HFF-Myc (cell line): Measurements from ENCODE around the gene CAPZA3.
A peak's percentile ranks its signal among the peaks of the same experiment; 100 is the strongest.
"Not testable (repeated sequence)": the region's sequence is repeated elsewhere in the genome, so short reads cannot be mapped to it uniquely, and the experiment has no call there.

ENCODE experiments used
- DNase-seq: peaks from one replicate; pipeline ENCODE4 v3.0.0-alpha.2; 2011; ENCODE audit warnings: low read depth; ENCODE audit errors: extremely low read depth
- H3K4me3 ChIP-seq: replicated peaks from 2 replicates; pipeline ENCODE4 v1.5.1; 2011; ENCODE audit warnings: low read depth, mild to moderate bottlenecking, control low read depth, low read length
- TF ChIP-seq, protein P1 (sequence below): IDR thresholded peaks from 2 replicates; pipeline ENCODE4 v1.5.1; 2012; ENCODE audit warnings: mild to moderate bottlenecking, low read depth, low read length, control low read depth; ENCODE audit errors: missing control alignments

The CAPZA3 gene, protein sequence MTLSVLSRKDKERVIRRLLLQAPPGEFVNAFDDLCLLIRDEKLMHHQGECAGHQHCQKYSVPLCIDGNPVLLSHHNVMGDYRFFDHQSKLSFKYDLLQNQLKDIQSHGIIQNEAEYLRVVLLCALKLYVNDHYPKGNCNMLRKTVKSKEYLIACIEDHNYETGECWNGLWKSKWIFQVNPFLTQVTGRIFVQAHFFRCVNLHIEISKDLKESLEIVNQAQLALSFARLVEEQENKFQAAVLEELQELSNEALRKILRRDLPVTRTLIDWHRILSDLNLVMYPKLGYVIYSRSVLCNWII

DNA sequence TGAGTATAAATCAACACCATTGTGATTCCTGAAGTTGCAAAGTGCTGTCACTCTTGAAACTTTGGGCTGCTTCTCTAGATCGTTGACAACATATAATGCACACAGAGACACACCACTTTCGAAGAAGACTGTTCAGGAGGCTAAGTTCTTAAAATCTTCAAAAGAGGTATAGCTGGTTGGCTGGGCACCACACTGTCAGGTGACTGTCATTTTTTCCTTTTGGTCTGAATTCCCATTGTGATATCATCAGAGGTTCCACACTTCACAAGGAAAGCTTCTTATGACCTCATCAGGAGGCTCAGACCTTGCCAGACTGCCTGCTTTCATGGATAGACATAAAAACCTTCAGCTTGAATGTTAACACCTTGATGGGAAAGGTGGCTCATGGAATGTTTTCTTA is at the start of gene CAPZA3, which contains the start of gene PLCZ1:
Gene CAPZA3 (plus strand): TSS at position 301 of the 400 bp plus-strand sequence. CDS start 150 bp downstream, outside the sequence.
Gene PLCZ1 (minus strand): TSS at position 194 of the 400 bp plus-strand sequence. CDS start 641 bp downstream, outside the sequence.
- TF ChIP-seq, protein P1, sequence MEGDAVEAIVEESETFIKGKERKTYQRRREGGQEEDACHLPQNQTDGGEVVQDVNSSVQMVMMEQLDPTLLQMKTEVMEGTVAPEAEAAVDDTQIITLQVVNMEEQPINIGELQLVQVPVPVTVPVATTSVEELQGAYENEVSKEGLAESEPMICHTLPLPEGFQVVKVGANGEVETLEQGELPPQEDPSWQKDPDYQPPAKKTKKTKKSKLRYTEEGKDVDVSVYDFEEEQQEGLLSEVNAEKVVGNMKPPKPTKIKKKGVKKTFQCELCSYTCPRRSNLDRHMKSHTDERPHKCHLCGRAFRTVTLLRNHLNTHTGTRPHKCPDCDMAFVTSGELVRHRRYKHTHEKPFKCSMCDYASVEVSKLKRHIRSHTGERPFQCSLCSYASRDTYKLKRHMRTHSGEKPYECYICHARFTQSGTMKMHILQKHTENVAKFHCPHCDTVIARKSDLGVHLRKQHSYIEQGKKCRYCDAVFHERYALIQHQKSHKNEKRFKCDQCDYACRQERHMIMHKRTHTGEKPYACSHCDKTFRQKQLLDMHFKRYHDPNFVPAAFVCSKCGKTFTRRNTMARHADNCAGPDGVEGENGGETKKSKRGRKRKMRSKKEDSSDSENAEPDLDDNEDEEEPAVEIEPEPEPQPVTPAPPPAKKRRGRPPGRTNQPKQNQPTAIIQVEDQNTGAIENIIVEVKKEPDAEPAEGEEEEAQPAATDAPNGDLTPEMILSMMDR, result no peak
- DNase-seq, result no peak
- no peak within 1 kb of the TSS for H3K4me3 ChIP-seq

DNA sequence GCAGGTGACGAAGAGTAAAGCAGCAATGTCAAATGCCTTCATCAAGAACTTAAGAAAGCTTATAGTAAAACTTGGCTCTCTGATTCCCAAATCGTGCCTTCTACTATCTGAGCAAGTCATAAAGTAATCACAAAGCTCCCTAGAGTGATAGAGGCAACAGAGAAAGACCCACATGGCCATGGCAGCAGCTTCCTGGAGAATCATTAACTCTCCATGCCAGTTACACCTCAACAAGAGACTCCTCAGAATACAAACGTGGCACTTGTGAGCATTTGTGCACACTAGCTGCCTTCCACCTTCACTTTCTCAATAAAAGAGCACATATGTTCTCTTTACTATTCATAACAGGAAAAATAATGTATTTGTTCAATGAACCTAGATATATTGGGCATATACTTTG is 48.1 kb upstream of the CAPZA3 start:
- no peak overlapping the region for H3K4me3 ChIP-seq
- DNase-seq, result no peak

DNA sequence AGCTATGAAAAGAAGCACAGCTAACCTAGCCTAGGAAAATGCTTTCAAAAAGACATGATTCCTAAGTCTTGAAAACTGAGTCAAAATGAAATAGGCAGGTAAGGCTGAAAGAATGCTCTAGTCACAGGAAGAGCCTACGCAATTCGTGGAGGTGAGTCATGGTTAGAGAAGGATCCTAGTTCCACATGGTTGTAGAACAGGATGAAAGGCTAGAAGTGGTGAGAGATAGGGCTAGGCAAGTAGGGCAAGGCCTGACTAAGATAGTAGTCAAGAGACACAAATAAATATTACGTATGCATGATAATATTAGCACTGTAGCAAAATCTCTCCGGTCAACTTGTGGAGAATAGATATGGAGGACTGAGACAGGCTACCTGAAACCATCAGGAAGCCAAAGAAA is 47.3 kb upstream of the CAPZA3 start:
- DNase-seq, result peak; percentile 44
- TF ChIP-seq, protein P1, result no peak
- H3K4me3 ChIP-seq, result no peak overlapping the region

More for the DNA sequence above, 48.1 kb upstream of the CAPZA3 start:
- TF ChIP-seq, protein P1, result no peak

DNA sequence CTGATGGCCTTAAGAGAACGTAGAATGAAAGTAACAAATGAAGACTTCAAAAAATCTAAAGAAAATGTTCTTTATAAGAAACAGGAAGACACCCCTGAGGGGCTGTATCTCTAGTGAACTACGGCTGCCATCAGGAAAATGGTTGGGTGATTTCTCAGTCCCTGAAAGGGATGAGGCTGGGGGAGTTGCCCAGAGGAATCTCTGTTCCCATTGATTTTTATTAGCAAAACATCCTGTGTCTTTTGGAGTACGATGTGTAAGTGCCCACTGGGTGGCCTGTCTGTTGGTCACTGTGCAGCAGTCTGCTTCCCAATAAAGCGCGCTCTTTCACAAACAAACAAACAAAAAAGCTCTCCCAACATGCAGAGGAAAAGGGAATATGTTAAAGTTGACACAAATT is 43.9 kb upstream of the CAPZA3 start:
- not testable (repeated sequence) for H3K4me3 ChIP-seq, DNase-seq

DNA sequence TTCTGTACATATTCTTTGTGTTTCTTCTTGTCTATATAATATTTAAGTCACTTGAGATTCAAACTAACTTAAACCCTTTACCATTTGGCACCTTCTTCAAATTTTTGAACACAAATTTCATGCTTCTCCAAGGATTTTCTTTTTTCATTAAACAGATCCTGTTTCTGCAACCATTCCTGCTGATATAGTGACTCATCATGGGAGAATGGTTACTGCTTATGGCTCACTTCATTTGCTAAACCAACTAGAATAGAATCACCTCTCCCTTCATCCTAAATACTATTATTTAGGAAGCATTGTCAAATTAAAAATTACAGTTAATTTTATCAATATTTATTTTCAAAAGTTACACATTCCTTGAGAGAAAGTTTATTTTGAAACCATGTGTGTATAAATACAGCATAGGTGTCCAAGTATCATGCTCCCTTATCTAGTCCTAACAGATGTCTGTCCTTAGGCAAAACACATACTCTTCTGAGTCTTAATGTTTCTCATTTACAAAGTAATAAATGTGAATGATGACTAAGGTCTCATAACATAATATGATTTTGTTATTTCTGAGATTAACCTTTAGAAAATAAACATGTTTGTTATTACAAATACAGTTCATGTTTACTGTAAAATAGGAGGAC is 40.8 kb upstream of the CAPZA3 start:
- no peak overlapping the region for H3K4me3 ChIP-seq
- no peak for DNase-seq
- TF ChIP-seq, protein P1, result no peak

DNA sequence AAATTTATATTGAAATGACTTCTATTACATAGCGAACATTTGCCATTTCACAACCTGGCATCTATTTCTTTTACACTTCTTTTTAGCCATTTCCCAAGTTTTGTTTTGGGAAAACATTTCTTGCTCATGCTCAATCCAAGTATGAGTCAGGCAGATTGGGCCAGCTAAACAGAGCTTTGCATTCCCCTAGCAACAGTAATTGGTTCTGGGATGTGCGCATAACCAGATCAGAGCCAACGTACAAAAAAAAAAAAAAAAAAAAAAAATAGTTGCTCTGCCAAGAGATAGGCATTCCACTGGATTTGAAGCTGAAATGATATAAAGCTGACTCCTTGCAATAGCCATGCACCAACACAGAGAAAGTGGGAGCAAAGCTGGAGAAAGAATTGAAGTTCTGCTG is 37.6 kb upstream of the CAPZA3 start:
- H3K4me3 ChIP-seq, result no peak overlapping the region
- DNase-seq, result no peak
- TF ChIP-seq, protein P1, result no peak

DNA sequence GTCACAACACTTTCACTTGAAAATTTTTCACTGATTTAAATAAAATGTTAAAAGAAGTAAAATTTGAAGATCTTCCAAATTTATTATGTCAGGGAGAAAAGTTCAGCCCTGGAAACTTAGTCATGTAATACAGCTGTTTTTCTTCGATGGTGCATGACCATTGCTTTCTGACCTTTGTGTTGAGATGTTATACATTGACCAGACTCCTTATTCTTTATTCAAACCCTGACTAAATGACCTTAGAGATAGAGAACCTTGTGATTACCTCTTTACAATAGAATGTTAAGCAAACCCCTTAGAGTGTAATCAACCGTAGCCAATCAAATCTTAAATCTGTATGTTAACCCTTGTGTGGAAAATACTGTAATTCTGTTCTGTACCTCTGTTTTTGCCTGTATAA is 34.6 kb upstream of the CAPZA3 start:
- no peak for DNase-seq
- H3K4me3 ChIP-seq, result no peak overlapping the region
- TF ChIP-seq, protein P1, result no peak
